Ovary (tissue), 3 donors: ENCODE data around the gene CD28.

Experiments used
- EP300 ChIP-seq: sonication (generic); formaldehyde crosslinking; IDR thresholded peaks from one replicate; pipeline ENCODE4 v1.6.1; 2017; ENCODE audit warnings: antibody characterized with exemption
- POLR2A ChIP-seq: fragments of 450-650 bp; IDR thresholded peaks from one replicate; pipeline ENCODE4 v1.6.1; 2017; ENCODE audit warnings: antibody characterized with exemption, mild to moderate bottlenecking, moderate library complexity
- TF ChIP-seq, protein P1 (sequence below), 3 donors: fragments of 450-650 bp in 2 of 3; fragments of 200-600 bp in 1 of 3; IDR thresholded peaks; one replicate each; pipeline versions ENCODE4 v1.5.1 to v1.8.0; 2016 to 2022; ENCODE audit warnings: antibody characterized with exemption in 3 of 3, mild to moderate bottlenecking in 1 of 3
- donor health status: DM: no; HTN: no; CAD: no.

DNA sequence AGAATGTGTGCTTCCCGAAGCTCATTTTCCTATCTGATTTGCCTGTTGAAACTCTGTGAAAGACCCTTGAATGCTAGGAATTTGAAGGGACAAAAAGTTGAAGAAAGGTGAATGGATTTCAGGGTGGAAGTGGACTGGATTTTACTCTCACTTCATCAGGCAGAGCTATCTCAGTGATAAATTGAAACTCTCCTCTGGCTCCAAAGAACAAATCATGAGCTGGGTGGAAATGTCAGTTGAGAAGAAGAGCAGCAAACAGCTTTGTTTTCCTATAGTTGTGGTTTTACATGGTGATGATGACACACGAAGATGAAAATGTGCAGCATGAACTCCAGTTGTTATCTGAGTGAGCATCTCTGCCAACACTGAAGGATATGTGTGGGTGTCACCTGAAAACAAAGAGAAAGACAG is 34.4 kb downstream of the CD28 start:
- TF ChIP-seq, protein P1, sequence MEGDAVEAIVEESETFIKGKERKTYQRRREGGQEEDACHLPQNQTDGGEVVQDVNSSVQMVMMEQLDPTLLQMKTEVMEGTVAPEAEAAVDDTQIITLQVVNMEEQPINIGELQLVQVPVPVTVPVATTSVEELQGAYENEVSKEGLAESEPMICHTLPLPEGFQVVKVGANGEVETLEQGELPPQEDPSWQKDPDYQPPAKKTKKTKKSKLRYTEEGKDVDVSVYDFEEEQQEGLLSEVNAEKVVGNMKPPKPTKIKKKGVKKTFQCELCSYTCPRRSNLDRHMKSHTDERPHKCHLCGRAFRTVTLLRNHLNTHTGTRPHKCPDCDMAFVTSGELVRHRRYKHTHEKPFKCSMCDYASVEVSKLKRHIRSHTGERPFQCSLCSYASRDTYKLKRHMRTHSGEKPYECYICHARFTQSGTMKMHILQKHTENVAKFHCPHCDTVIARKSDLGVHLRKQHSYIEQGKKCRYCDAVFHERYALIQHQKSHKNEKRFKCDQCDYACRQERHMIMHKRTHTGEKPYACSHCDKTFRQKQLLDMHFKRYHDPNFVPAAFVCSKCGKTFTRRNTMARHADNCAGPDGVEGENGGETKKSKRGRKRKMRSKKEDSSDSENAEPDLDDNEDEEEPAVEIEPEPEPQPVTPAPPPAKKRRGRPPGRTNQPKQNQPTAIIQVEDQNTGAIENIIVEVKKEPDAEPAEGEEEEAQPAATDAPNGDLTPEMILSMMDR (IDR thresholded peaks at IDR 0.05): no peak
- TF ChIP-seq POLR2A: no peak
- TF ChIP-seq EP300: no peak
